Right renal cortex interstitium (tissue), 3 donors: ENCODE measurements around the gene MEF2A. TPM values are rescaled to one million over a fixed set of nuclear protein-coding genes. Genes with fewer than 3 reads are reported as not detected.
"Not testable (repeated sequence)": the region's sequence is repeated elsewhere in the genome, so short reads cannot be mapped to it uniquely, and the experiment has no call there.

Experiments
- DNase-seq, 3 donors: peaks; one replicate each; pipeline ENCODE4 v3.0.0-alpha.2; 2013; ENCODE audit warnings: low read depth in 3 of 3, low spot score in 2 of 3
- polyA plus RNA-seq, 3 donors: library from polyadenylated mRNA; unstranded; fragments of 120-200 nt; gene quantifications; one replicate each; pipeline ENCODE4 v1.2.1, GENCODE V29; 2013; ENCODE audit not compliant: insufficient read length in 3 of 3

MEF2A gene
- polyA plus RNA-seq, 3 donors = 46.1 to 53.7 (median 52.9) TPM

GRCh38 chr15:99722406-99722805 lies 156.6 kb downstream of the MEF2A start:
- DNase-seq = no peak

GRCh38 chr15:99726333-99726732 lies 160.5 kb downstream of the MEF2A start:
- DNase-seq = no peak

- no peak for DNase-seq
Observed at GRCh38 chr15:99727330-99727729, 161.5 kb downstream of the MEF2A start.

GRCh38 chr15:99727733-99728132 lies 161.9 kb downstream of the MEF2A start:
- no peak for DNase-seq

- no peak for DNase-seq
Observed at GRCh38 chr15:99728916-99729315, 163.1 kb downstream of the MEF2A start.

- no peak for DNase-seq
Observed at GRCh38 chr15:99729327-99729726, 163.5 kb downstream of the MEF2A start.

- DNase-seq = no peak
Observed at GRCh38 chr15:99729920-99730319, 164.1 kb downstream of the MEF2A start.

- no peak for DNase-seq
Observed at GRCh38 chr15:99731336-99732123, 165.7 kb downstream of the MEF2A start.

GRCh38 chr15:99732124-99732750 lies 166.5 kb downstream of the MEF2A start:
- no peak for DNase-seq

- DNase-seq = no peak
Observed at GRCh38 chr15:99732751-99733267, 167.0 kb downstream of the MEF2A start.

- DNase-seq = peak; percentile 77 to 90 (median 83)
Observed at GRCh38 chr15:99733268-99734039, 167.7 kb downstream of the MEF2A start, which contains the start of gene LYSMD4. Gene LYSMD4 (minus strand): TSS chr15:99733437. CDS start chr15:99731999, 1,438 bp downstream.

GRCh38 chr15:99734040-99734291 lies 168.2 kb downstream of the MEF2A start:
- DNase-seq = not testable (repeated sequence)

- DNase-seq = no peak
Observed at GRCh38 chr15:99734575-99734974, 168.8 kb downstream of the MEF2A start.

GRCh38 chr15:99735868-99736267 lies 170.1 kb downstream of the MEF2A start:
- DNase-seq = no peak

GRCh38 chr15:99736702-99737101 lies 170.9 kb downstream of the MEF2A start:
- DNase-seq = no peak

GRCh38 chr15:99738021-99738847 lies 172.4 kb downstream of the MEF2A start:
- no peak for DNase-seq

GRCh38 chr15:99741835-99742234 lies 176.1 kb downstream of the MEF2A start:
- DNase-seq = no peak

- no peak for DNase-seq
Observed at GRCh38 chr15:99744142-99744541, 178.4 kb downstream of the MEF2A start.

- DNase-seq = no peak
Observed at GRCh38 chr15:99745370-99746086, 179.7 kb downstream of the MEF2A start.

GRCh38 chr15:99749386-99749785 lies 183.6 kb downstream of the MEF2A start:
- no peak for DNase-seq
